Activated T-helper 9 cell treated with anti-CD3 and anti-CD28 coated beads, Interleukin-2, amount 50 U/mL, for 16 hours (primary cell): ENCODE measurements around the gene WBP1L.

Experiments
- DNase-seq: peaks from one replicate; pipeline ENCODE4 v3.0.0-alpha.2; 2020; ENCODE audit warnings: low read depth

Gene WBP1L

GRCh38 chr10:102780527-102780808, 36.7 kb downstream of the WBP1L start:
- DNase-seq, result no peak

DNA sequence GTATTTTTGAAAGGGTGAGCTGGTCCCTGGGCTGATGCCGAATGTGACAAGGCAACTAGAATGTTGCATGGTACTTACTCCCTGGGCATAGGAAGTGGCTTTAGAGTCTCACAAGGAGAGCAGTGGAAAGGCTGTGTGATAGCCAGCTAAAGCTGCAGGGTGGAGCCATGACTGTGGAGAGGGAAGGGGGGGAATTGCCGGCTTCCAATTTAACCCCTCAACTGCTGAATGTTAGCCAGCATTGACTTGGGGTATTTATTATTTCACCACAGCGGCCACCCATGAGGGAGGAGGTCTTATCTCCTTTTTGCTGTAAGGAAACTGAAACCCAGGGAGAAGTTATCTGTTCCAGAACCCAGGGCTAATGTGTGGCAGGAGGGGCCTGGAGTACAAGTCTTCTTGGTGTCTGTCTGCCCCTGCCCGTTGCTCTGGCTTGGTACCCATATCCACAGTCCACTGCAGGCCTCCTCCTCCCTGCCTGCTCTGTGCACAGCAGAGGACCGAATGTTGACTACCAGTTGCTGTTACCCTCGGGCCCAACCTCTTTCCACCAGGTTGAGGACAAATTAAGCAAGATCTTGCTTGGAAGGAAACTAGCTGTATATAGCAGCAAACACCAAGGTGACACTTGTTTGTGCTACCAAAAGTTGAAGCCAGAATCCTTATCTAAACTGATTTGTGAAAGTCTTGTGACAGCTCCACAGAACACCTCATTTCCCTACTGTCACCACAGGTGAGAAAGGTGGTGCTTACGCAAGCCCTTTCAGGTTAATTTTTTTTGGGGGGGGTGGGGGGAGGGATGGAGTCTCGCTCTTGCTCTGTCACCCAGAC, 37.6 kb downstream of the WBP1L start:
- DNase-seq, result no peak

DNA sequence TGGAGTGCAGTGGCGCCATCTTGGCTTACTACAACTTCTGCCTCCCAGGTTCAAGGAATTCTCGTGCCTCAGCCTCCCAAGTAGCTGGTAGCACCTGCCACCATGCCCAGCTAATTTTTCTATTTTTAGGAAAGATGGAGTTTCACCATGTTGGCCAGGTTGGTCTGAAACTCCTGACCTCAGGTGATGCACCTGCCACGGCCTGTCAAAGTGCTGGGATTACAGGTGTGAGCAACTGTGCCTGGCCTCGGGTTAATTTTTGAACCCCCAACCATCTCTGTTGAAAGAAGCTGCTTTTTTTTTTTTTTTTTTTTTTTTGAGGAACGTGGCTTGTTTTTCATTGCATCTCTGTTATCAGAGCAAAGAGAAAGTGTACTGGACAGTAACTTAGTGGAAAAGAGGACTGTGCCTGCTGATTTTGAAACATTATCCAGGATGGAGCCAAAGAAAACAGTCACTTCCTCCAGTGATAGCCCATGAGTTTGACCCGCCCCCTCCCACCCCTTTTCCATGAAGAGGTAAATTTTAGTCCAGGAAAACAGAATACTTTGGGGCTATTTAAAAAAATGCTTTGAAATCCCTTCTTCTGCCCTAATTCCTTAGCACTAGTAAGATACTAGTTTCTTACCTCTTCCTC, 38.3 kb downstream of the WBP1L start:
- no peak for DNase-seq

GRCh38 chr10:102782673-102783551, 39.2 kb downstream of the WBP1L start:
- DNase-seq, result no peak

- DNase-seq, result no peak
Observed at GRCh38 chr10:102783568-102783967, 39.8 kb downstream of the WBP1L start.

GRCh38 chr10:102785818-102786217, 42.1 kb downstream of the WBP1L start:
- no peak for DNase-seq

DNA sequence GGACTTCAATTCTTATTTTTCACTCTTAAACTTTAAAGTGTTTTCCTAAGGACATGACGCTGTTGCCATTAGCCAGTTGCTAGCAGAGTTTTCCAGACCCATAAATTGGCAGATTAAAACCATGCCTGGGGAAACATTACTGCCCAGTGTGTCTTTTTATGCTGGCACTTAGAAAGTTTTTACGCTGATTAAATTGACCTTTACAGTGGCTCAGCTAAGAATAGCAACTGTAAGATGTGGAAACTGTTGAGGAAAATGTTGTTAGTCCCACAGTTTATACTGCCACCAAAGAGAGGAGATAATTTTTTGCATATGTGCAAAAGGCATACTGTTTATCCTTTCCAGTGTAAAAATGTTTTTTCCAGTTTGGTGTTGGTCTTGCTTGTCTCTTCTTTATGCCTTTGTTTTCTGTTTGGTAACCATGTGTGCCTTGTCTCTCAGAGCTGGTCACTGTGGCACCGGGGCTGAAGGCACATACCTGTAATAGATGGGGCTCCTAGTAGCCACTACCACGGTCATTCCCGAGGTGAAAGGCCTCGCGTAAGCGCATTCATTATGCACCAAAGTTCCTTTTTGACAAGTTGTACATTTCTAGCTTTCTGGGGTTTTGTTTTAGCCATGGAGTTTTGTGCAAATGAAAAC, 48.1 kb downstream of the WBP1L start:
- no peak for DNase-seq

GRCh38 chr10:102795453-102796406, 52.0 kb downstream of the WBP1L start:
- no peak for DNase-seq

GRCh38 chr10:102796407-102797176, 52.8 kb downstream of the WBP1L start:
- DNase-seq, result peak; percentile 9

GRCh38 chr10:102799691-102800471, 56.1 kb downstream of the WBP1L start:
- no peak for DNase-seq

DNA sequence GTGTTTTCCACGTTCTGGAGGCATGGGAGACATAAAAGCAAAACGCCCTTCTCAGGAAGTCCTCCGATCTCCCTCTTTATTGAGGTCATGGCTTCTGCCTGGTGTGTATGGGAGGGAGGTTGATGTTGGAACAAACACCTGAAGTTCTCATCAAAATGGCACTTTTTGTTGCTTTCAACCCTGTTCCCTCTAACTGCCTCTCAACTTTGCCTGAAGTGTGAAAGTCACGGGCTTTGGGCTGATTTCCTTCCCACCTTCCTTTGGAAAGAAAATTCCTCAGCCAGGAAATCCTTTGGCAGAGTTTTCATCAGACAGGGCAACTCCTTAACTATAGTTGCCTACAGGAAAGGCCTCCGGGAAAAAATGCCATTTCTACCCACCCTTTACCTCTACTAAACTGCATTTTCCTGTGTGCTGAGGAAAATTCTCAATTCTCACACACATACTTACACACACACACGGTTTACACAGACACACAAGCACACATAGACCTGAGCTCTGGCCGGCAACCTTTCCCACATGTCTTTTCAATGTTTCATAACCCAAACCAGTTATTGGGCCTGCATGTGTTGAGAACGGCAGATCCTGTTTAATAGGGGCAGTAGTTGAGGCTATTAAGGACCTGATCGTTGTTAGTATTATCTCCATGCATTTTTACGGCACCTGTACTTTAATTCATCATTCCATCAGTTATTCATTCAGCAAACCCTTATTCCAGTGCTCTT, 57.0 kb downstream of the WBP1L start:
- no peak for DNase-seq

- no peak for DNase-seq
Observed at GRCh38 chr10:102801496-102801895, 57.7 kb downstream of the WBP1L start.

GRCh38 chr10:102801978-102802377, 58.2 kb downstream of the WBP1L start:
- no peak for DNase-seq

DNA sequence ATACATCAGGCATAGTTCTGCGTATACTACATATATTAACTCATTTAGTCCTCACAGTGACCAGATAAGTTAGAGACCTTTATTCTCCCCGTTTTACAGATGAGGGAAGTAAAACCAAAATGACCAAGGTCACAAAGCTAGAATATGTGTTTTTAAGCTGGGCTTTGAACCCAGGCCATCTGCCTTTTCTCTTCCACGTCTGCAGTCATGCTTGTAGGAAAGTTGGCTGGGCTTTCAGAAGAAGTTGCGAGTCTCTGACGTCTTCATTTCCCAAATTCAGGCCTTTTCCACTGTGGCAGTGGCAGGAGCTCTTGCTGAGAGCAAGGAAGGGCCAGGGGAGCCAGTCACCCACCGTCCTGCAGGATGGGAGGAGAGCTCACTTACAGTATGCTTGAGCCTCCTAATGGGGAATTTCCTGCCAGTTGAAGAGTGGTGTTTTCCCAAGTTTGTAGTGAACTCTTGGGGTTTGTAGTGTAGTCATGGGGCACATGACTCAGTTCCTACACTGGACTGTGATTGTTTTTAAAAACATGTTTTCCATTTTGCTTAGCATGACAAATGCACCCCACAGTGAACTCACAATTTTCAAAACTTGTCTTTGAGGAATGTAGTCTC, 59.3 kb downstream of the WBP1L start:
- no peak for DNase-seq

DNA sequence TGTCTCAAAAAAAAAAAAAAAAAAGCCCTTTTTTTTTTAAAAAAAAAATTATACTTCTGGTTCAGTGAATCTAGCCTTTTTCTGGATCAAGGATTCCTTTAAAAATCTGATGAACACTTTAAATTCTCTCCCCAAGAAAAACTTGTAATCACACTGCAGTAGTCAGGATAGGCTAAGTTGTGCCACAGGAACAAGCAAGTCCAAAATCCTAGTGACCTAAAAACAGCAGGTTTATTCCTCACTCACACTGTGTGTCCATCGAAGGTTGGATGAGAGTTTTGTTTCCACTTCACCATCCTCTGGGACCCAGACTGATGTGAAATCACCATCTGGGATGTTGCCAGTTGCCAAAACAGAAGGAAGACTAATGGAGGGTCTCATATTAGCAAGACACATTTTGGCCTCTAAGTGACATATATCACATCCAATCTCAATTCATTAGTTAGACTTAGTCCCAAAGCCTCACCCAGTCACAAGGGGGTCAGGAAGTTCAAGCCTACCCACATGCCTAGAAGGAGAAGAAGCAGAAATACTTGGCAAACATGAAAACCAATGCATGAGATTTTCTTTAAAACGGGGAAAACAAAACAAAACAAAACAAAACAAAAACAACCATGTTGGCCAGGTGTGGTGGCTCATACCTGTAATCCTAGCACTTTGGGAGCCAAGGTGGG, 60.8 kb downstream of the WBP1L start:
- DNase-seq, result no peak

- DNase-seq, result no peak
Observed at GRCh38 chr10:102808380-102808779, 64.6 kb downstream of the WBP1L start.

GRCh38 chr10:102811346-102811745, 67.6 kb downstream of the WBP1L start:
- no peak for DNase-seq
